Muscle layer of colon (tissue), 2 donors: Measurements from ENCODE around the gene ADGRA1.
"Not testable (repeated sequence)": the region's sequence is repeated elsewhere in the genome, so short reads cannot be mapped to it uniquely, and the experiment has no call there.

Experiments used
- H3K27ac ChIP-seq: one replicate; pipeline ENCODE4 v1.7.0; 2013; ENCODE audit warnings: low read depth, mild to moderate bottlenecking, low read length, moderate library complexity
- H3K27me3 ChIP-seq, 2 donors: one replicate each; pipeline ENCODE4 v1.7.0; 2013; ENCODE audit warnings: low read length in 2 of 2, mild to moderate bottlenecking in 2 of 2; ENCODE audit not compliant: insufficient read depth in 2 of 2, control insufficient read depth in 1 of 2
- H3K36me3 ChIP-seq: one replicate; pipeline ENCODE4 v1.7.0; 2013; ENCODE audit warnings: mild to moderate bottlenecking, low read length; ENCODE audit not compliant: insufficient read depth
- H3K4me1 ChIP-seq: one replicate; pipeline ENCODE4 v1.7.0; 2013; ENCODE audit warnings: mild to moderate bottlenecking, low read length; ENCODE audit not compliant: insufficient read depth
- H3K4me3 ChIP-seq, 2 donors: one replicate each; pipeline ENCODE4 v1.7.0; 2013; ENCODE audit warnings: low read length in 2 of 2, low read depth in 1 of 2, mild to moderate bottlenecking in 1 of 2, moderate library complexity in 1 of 2
- H3K9ac ChIP-seq: one replicate; pipeline ENCODE4 v1.7.0; 2013; ENCODE audit warnings: low read length
- H3K9me3 ChIP-seq: one replicate; pipeline ENCODE4 v1.7.0; 2013; ENCODE audit warnings: mild to moderate bottlenecking, low read length
- donor health status: abdominal sarcoma.
- donor health status: Adenocarcinoma of cecum.

Gene ADGRA1

DNA sequence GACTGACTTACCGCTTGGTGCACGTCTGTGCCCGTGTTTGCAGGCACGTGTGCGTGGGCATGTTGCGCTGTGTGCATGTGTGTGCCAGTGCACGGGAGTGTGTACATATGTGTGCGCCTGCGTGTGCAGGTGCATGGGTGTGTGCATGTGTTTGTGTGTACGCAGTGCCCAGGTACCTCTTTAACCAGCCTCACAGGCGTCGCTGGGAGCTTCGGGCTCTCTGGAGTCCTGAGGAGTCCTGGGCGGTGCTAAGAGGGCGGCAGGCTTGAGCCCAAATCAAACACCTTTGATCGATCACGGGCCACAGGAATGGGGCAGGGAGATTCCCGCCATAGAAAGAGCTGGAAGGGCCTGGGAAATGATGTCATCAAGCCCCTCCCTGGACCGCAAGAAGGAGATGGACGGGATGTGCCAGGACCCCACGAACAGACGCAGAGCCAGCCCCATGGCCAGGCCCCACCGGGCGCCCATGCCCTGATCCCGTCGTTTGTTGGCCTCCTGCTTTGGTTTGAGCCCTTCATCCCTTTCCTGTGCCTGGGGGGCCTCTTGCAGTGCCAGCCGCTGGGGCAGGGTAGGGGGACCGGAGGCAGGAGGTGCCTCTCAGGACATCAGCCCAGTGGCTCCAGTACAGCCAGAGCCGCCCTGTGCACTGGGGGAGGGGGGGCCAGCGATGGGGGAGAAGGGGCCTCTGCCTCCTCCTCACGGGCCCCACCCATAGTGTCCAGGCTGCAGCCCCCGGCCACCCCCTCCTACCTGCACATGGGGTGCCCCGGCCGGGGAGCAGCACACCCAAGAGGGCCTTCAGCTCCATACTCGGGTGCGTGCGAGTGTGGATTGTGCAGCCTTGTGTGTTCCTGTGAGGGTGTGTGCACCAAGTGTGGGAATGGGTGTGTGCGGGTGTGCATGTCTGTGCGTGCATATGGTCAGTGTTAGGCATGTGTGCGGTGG is 78.1 kb downstream of the ADGRA1 start:
- no peak overlapping the region for H3K27ac ChIP-seq
- no peak overlapping the region for H3K9ac ChIP-seq
- H3K36me3 ChIP-seq = no peaks in the 10 kb centered on the region
- no peak overlapping the region for H3K4me3 ChIP-seq
- H3K9me3 ChIP-seq = no peaks in the 10 kb centered on the region
- H3K4me1 ChIP-seq = peaks cover 8% of the 10 kb centered on the region
- H3K27me3 ChIP-seq = peaks cover 14 to 47% of the 10 kb centered on the region in 2 donors

DNA sequence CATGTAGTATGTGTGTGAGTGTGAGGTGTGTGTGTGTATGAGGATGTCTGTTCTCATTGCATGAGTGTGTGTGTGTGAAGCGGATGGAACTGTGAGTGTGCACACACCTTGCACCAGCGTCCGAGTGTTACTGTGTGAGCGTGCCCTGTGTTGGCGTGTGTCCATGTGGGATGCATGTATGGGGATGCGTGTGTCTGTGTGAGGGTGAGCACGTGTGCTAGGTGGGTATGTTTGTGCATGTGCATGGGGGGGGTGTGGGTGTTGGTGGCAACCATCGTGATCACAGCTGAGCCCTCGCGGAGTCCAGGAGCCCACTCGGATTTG is 78.7 kb downstream of the ADGRA1 start:
- H3K4me3 ChIP-seq = no peak overlapping the region
- H3K27me3 ChIP-seq = peaks cover 13 to 41% of the 10 kb centered on the region in 2 donors
- H3K36me3 ChIP-seq = no peaks in the 10 kb centered on the region
- peaks cover 1% of the 10 kb centered on the region for H3K4me1 ChIP-seq
- no peak overlapping the region for H3K27ac ChIP-seq
- no peaks in the 10 kb centered on the region for H3K9me3 ChIP-seq
- H3K9ac ChIP-seq = no peak overlapping the region

- no peak overlapping the region for H3K9ac ChIP-seq
- H3K4me3 ChIP-seq = no peak overlapping the region
- no peaks in the 10 kb centered on the region for H3K36me3 ChIP-seq
- peaks cover 8 to 35% of the 10 kb centered on the region in 2 donors for H3K27me3 ChIP-seq
- no peak overlapping the region for H3K27ac ChIP-seq
- no peaks in the 10 kb centered on the region for H3K9me3 ChIP-seq
- H3K4me1 ChIP-seq = no peaks in the 10 kb centered on the region
Measured at GRCh38 chr10:133166828-133167692, 79.3 kb downstream of the ADGRA1 start.

DNA sequence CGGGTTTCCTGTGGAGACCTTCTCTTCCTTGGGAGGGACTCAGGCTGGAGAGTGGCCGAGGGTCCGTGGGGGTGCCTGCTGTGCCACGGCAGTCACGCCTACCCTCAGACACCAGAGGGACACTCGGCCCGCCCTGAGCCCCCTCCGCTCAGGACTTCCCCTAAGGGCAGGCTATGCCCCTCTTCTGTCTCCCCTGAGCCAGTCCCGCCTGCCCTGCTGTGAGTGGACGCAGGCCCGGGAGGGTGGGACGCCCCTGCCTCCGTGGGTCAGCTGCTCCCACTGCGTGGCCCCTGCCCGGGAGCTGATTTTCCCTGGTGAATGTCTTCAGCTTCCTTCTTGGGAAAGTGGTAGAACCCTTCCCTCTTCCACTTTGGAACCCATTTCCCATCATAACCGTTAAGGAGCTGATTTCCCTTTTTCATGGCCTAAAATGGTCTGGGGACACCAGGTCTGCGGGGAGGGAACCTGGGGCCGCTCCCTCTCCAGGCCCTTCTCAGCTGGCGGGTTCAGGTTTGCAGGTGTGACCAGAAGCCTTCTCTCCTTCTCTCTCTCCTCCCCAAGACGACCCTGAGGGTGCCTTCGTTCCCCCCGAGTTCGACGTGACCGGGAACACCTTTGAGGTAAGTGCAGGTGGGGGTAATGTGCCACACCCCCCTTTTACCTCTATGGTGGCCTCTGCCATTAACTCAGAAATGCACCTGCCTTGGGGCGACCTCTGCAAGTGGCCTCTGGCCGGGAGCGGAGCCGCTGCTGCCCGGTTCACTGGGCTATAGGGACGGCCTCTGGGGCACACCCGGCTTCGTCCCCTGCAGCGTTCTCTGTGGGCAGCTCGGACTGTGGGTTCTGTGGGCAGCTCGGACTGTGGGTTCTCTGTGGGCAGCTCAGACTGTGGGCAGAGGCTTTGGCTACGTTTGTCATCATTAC is 80.2 kb downstream of the ADGRA1 start:
- peaks cover 0 to 26% of the 10 kb centered on the region in 2 donors for H3K27me3 ChIP-seq

DNA sequence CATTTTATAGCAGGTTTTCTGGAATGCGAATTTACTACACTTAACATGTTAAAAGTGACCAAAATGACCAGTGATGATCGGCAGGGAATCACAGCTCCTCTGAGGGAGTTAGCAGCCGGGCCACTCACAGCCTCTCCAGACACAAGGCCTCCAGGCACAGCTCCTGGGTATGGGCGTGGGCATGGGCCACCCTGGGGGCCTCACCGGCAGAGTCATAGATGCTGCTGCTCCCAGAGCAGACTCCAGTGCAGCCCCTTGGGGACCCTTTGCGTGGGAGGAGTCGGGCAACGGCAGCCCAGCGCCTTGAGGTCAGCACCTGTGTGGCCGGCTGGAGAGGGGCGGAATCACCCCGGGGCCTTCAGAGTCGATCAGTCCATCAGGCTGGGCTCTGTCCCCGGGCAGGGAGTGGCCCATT is 80.9 kb downstream of the ADGRA1 start:
- no peaks in the 10 kb centered on the region for H3K36me3 ChIP-seq
- H3K9me3 ChIP-seq = no peaks in the 10 kb centered on the region
- H3K4me1 ChIP-seq = no peaks in the 10 kb centered on the region
- H3K27ac ChIP-seq = no peak overlapping the region
- H3K27me3 ChIP-seq = peaks cover 0 to 19% of the 10 kb centered on the region in 2 donors
- H3K4me3 ChIP-seq = no peak overlapping the region
- no peak overlapping the region for H3K9ac ChIP-seq

More for the DNA sequence above, 80.2 kb downstream of the ADGRA1 start:
- no peaks in the 10 kb centered on the region for H3K9me3 ChIP-seq
- no peaks in the 10 kb centered on the region for H3K36me3 ChIP-seq
- no peak overlapping the region for H3K9ac ChIP-seq
- H3K4me1 ChIP-seq = no peaks in the 10 kb centered on the region
- no peak overlapping the region for H3K4me3 ChIP-seq
- no peak overlapping the region for H3K27ac ChIP-seq

DNA sequence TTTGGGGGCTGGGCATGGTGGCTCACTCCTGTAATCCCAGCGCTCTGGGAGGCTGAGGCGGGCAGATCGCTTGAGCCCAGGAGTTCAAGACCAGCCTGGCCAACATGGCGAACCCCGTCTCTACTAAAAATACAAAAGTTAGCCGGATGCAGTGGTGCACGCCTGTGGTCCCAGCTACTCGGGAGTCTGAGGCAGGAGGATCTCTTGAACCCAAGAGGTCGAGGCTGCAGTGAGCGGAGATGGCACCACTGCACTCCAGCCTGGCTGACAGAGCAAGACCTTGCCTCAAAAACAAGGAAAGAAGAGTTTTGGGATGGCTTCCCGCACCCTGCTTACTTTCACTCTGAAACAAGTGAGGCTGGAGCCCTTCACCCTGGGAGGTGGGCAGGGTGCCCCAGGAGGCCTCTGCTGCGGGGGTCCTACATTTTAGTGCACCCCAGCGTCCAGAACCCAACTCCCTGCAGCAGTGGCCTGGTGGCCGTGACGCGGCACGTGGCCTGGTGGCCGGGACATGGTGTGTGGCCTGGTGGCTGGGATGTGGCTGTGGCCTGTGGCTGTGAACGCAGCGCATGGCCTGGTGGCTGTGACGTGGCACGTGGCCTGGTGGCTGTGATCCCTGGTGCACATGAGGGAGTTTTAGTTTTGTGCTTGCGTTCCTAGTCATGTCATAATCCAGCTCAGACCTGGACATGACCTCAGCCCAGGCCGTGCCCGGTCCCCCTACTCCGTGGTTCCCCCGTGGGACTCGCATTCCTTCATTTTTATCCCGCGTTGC is 81.6 kb downstream of the ADGRA1 start:
- H3K36me3 ChIP-seq = no peaks in the 10 kb centered on the region
- no peaks in the 10 kb centered on the region for H3K4me1 ChIP-seq
- H3K27ac ChIP-seq = no peak overlapping the region
- no peak overlapping the region for H3K9ac ChIP-seq
- H3K9me3 ChIP-seq = no peaks in the 10 kb centered on the region
- peaks cover 0 to 13% of the 10 kb centered on the region in 2 donors for H3K27me3 ChIP-seq
- no peak overlapping the region for H3K4me3 ChIP-seq

- Histone ChIP-seq H3K9me3 (no peaks in the 10 kb centered on the region), H3K4me3 (no peak overlapping the region), H3K27me3 (peaks cover 0 to 6% of the 10 kb centered on the region in 2 donors), H3K4me1 (no peaks in the 10 kb centered on the region), H3K27ac (no peak overlapping the region), H3K9ac (no peak overlapping the region), H3K36me3 (no peaks in the 10 kb centered on the region)
Measured at GRCh38 chr10:133170092-133170491, 82.4 kb downstream of the ADGRA1 start.

DNA sequence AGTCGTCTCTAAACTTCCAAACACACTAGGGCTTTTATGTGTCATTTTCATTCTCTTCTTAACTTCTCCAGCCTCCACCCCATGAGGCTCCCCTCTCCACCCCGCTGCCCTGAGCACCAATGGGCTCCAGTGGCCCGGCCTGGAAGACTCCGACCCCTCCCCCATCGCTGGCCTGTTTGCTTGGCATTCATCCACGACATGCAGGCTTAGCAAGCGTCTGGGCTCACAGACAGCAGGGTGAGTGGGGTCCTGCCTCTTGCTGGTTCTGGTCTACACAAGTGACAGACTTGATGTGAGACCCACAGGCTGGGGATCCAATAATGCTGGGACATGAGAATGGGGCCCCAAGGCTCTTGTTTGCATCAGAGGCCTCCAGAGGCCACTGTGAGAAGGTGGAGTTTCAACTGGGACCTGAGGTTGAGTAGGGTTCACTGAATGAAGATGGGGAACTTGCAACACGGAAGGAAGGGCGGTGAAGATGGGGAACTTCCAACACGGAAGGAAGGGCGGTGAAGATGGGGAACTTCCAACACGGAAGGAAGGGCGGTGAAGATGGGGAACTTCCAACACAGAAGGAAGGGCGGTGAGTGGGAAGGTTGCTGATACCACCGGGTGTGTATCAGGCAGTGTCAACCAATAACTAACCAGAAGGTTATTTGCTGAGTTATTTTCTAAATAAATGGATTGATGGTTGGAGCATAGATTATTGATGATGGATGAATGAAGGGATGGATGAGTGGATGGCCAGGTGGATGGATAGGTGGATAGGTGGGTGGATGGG is 86.3 kb downstream of the ADGRA1 start:
- no peaks in the 10 kb centered on the region for H3K36me3 ChIP-seq
- no peak overlapping the region for H3K27ac ChIP-seq
- H3K27me3 ChIP-seq = no peaks in the 10 kb centered on the region
- H3K9me3 ChIP-seq = no peaks in the 10 kb centered on the region
- no peak overlapping the region for H3K4me3 ChIP-seq
- H3K9ac ChIP-seq = no peak overlapping the region
- no peaks in the 10 kb centered on the region for H3K4me1 ChIP-seq

- Histone ChIP-seq H3K4me1 (no peaks in the 10 kb centered on the region), H3K9ac (no peak overlapping the region), H3K27ac (no peak overlapping the region), H3K36me3 (no peaks in the 10 kb centered on the region), H3K9me3 (no peaks in the 10 kb centered on the region), H3K27me3 (no peaks in the 10 kb centered on the region), H3K4me3 (no peak overlapping the region)
Measured at GRCh38 chr10:133174689-133175263, 87.1 kb downstream of the ADGRA1 start.

- not testable (repeated sequence) for H3K9me3 ChIP-seq, H3K9ac ChIP-seq, H3K27me3 ChIP-seq, H3K4me1 ChIP-seq, H3K4me3 ChIP-seq, H3K27ac ChIP-seq, H3K36me3 ChIP-seq
Measured at GRCh38 chr10:133175624-133176023, 87.9 kb downstream of the ADGRA1 start.
